Loucy (cell line): ENCODE measurements around the gene PHIP.
A peak's percentile ranks its signal among the peaks of the same experiment; 100 is the strongest.

Experiments used
- H2AFZ ChIP-seq: fragments of 200-600 bp; sonication (generic); 2 replicates; pipeline ENCODE4 v1.6.0; 2016; ENCODE audit warnings: antibody characterized with exemption, mild to moderate bottlenecking, low read length, moderate library complexity
- H3F3A ChIP-seq: fragments of 200-600 bp; 2 replicates; pipeline ENCODE4 v1.6.0; 2016; ENCODE audit warnings: antibody characterized with exemption, low read depth, mild to moderate bottlenecking
- H3K27me3 ChIP-seq: fragments of 200-600 bp; sonication (generic); 2 replicates; pipeline ENCODE4 v1.6.1; 2014; ENCODE audit warnings: low read length, mild to moderate bottlenecking; ENCODE audit not compliant: insufficient read depth, poor library complexity, severe bottlenecking
- H3K36me3 ChIP-seq: fragments of 200-600 bp; sonication (generic); 2 replicates; pipeline ENCODE4 v1.6.1; 2016; ENCODE audit warnings: low read length; ENCODE audit not compliant: insufficient read depth
- H3K4me1 ChIP-seq: fragments of 200-600 bp; sonication (generic); 2 replicates; pipeline ENCODE4 v1.5.1; 2014; ENCODE audit warnings: low read length, mild to moderate bottlenecking; ENCODE audit not compliant: insufficient read depth, poor library complexity, severe bottlenecking
- H3K4me2 ChIP-seq: fragments of 200-600 bp; sonication (generic); 2 replicates; pipeline ENCODE4 v1.6.0; 2014; ENCODE audit warnings: antibody characterized with exemption, low read length, low read depth, mild to moderate bottlenecking; ENCODE audit not compliant: poor library complexity, severe bottlenecking
- H3K4me3 ChIP-seq: fragments of 200-600 bp; sonication (generic); 2 replicates; pipeline ENCODE4 v1.5.1; 2014; ENCODE audit warnings: low read length, mild to moderate bottlenecking, mixed read lengths; ENCODE audit not compliant: poor library complexity, severe bottlenecking
- H3K79me2 ChIP-seq: fragments of 200-600 bp; sonication (generic); 2 replicates; pipeline ENCODE4 v1.6.1; 2014; ENCODE audit warnings: low read length; ENCODE audit not compliant: insufficient read depth
- H3K9ac ChIP-seq: fragments of 200-600 bp; sonication (generic); 2 replicates; pipeline ENCODE4 v1.6.0; 2014; ENCODE audit warnings: mild to moderate bottlenecking, low read depth, low read length, moderate library complexity; ENCODE audit not compliant: poor library complexity, severe bottlenecking
- H3K9me2 ChIP-seq: fragments of 200-600 bp; sonication (generic); replicated peaks from 2 replicates; pipeline ENCODE4 v1.6.1; 2016; ENCODE audit warnings: low read depth, low read length, mixed read lengths
- H3K9me3 ChIP-seq: fragments of 200-600 bp; sonication (generic); 2 replicates; pipeline ENCODE4 v1.6.1; 2014; ENCODE audit warnings: mild to moderate bottlenecking, antibody characterized with exemption, low read length, low read depth; ENCODE audit not compliant: insufficient read depth
- H4K20me1 ChIP-seq: fragments of 200-600 bp; sonication (generic); 2 replicates; pipeline ENCODE4 v1.6.0; 2014; ENCODE audit warnings: antibody characterized with exemption, low read length, mild to moderate bottlenecking; ENCODE audit not compliant: insufficient read depth, poor library complexity, severe bottlenecking
- EZH2phosphoT487 ChIP-seq: fragments of 200-600 bp; IDR thresholded peaks from 2 replicates; pipeline ENCODE4 v1.6.1; 2018; ENCODE audit warnings: antibody characterized with exemption, mild to moderate bottlenecking, moderate library complexity, borderline replicate concordance
- TF ChIP-seq, protein P1 (sequence below): fragments of 200-600 bp; sonication (generic); conservative IDR thresholded peaks from 2 replicates; pipeline ENCODE4 v1.5.1; 2014; ENCODE audit warnings: mild to moderate bottlenecking, antibody characterized with exemption, low read length

PHIP gene

DNA sequence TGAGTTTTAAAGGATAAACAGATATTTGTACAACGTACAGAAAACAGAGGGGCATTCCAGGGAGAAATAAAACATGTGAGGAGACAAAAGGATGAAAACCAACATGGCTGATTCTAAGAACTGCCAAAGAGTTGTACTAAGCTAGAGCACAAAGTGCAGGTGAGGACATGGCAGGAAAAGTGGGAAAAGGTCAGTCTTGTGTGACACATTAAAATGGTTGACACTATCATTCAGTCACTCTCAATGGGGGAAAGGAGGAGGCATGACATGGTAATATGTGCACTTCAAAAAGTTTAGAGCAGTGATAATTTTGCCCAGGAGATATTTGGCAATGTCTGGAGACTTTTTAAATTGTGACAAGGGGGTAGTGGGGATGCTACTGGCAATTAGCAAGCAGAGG is 21.8 kb downstream of the PHIP start:
- no peak overlapping the region for H3K4me3 ChIP-seq
- TF ChIP-seq EZH2phosphoT487 = no peak
- TF ChIP-seq, protein P1, sequence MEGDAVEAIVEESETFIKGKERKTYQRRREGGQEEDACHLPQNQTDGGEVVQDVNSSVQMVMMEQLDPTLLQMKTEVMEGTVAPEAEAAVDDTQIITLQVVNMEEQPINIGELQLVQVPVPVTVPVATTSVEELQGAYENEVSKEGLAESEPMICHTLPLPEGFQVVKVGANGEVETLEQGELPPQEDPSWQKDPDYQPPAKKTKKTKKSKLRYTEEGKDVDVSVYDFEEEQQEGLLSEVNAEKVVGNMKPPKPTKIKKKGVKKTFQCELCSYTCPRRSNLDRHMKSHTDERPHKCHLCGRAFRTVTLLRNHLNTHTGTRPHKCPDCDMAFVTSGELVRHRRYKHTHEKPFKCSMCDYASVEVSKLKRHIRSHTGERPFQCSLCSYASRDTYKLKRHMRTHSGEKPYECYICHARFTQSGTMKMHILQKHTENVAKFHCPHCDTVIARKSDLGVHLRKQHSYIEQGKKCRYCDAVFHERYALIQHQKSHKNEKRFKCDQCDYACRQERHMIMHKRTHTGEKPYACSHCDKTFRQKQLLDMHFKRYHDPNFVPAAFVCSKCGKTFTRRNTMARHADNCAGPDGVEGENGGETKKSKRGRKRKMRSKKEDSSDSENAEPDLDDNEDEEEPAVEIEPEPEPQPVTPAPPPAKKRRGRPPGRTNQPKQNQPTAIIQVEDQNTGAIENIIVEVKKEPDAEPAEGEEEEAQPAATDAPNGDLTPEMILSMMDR = no peak
- no peaks in the 10 kb centered on the region for H3K9me2 ChIP-seq
- H3K9ac ChIP-seq = no peak overlapping the region
- peaks cover 78% of the 10 kb centered on the region for H3K36me3 ChIP-seq
- no peaks in the 10 kb centered on the region for H3K27me3 ChIP-seq
- no peak overlapping the region for H2AFZ ChIP-seq
- peaks cover 4% of the 10 kb centered on the region; the same call in 1 of the 2 replicates for H3K9me3 ChIP-seq
- H3K4me2 ChIP-seq = peak overlapping the region; percentile 16
- peaks cover 83% of the 10 kb centered on the region for H3K79me2 ChIP-seq
- H4K20me1 ChIP-seq = peaks cover 73% of the 10 kb centered on the region
- no peaks in the 10 kb centered on the region for H3F3A ChIP-seq
- H3K4me1 ChIP-seq = peaks cover 15% of the 10 kb centered on the region

GRCh38 chr6:79048611-79049010 is 29.4 kb downstream of the PHIP start:
- Histone ChIP-seq H3K4me3 (no peak overlapping the region), H3K36me3 (peaks cover 64% of the 10 kb centered on the region), H2AFZ (no peak overlapping the region), H3K79me2 (peaks cover 87% of the 10 kb centered on the region), H3K9ac (no peak overlapping the region), H4K20me1 (peaks cover 78% of the 10 kb centered on the region), H3K4me2 (no peak overlapping the region), H3K4me1 (no peaks in the 10 kb centered on the region), H3K9me2 (no peaks in the 10 kb centered on the region), H3K9me3 (peaks cover 4% of the 10 kb centered on the region; the same call in 1 of the 2 replicates), H3K27me3 (no peaks in the 10 kb centered on the region), H3F3A (no peaks in the 10 kb centered on the region)
- TF ChIP-seq EZH2phosphoT487 = no peak
- TF ChIP-seq, protein P1 = peak; percentile 62

- Histone ChIP-seq H2AFZ (no peak overlapping the region), H3K4me3 (no peak overlapping the region), H3K27me3 (no peaks in the 10 kb centered on the region), H3K4me1 (no peaks in the 10 kb centered on the region), H3K4me2 (no peak overlapping the region), H3K9me2 (no peaks in the 10 kb centered on the region), H3K36me3 (peaks cover 59% of the 10 kb centered on the region), H3K79me2 (peaks cover 81% of the 10 kb centered on the region), H3K9ac (no peak overlapping the region), H3F3A (no peaks in the 10 kb centered on the region), H4K20me1 (peaks cover 85% of the 10 kb centered on the region), H3K9me3 (no peaks in the 10 kb centered on the region)
- TF ChIP-seq EZH2phosphoT487 = no peak
- TF ChIP-seq, protein P1 = no peak
These were observed 31.0 kb downstream of the PHIP start for GRCh38 chr6:79047072-79047471.
